HFF-Myc (cell line): ENCODE measurements around the gene C10orf67.

Experiments used
- DNase-seq: peaks from one replicate; pipeline ENCODE4 v3.0.0-alpha.2; 2011; ENCODE audit warnings: low read depth; ENCODE audit errors: extremely low read depth
- H3K4me3 ChIP-seq: replicated peaks from 2 replicates; pipeline ENCODE4 v1.5.1; 2011; ENCODE audit warnings: low read depth, mild to moderate bottlenecking, control low read depth, low read length
- CTCF ChIP-seq: IDR thresholded peaks from 2 replicates; pipeline ENCODE4 v1.5.1; 2012; ENCODE audit warnings: mild to moderate bottlenecking, low read depth, low read length, control low read depth; ENCODE audit errors: missing control alignments

The C10orf67 gene

GRCh38 chr10:23238015-23238414, 106.6 kb downstream of the C10orf67 start:
- no peak for DNase-seq
- H3K4me3 ChIP-seq = no peak overlapping the region
- no peak for TF ChIP-seq CTCF

- no peak overlapping the region for H3K4me3 ChIP-seq
- DNase-seq = no peak
- TF ChIP-seq CTCF = no peak
Measured at GRCh38 chr10:23230582-23230981, 114.0 kb downstream of the C10orf67 start.

DNA sequence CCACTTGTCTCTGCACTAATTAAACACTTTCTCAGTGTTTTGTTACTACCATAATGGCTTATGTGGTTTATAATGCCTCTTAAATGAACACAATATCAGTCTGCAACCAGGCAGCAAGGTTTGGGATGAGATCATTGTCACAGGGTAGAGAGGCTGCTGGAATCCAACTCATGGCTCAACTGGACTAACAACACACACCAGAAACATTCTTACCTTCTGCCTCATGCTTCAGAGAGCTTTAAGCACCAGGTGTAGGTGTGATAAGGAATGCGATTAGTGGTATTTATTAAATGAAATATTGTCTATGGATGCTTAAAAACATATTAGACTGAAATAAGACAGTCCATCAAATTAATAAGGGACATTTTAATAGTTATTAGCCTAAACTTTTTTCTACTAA, 127.1 kb downstream of the C10orf67 start:
- H3K4me3 ChIP-seq = no peak overlapping the region
- TF ChIP-seq CTCF = no peak
- no peak for DNase-seq

GRCh38 chr10:23205972-23206642, 138.5 kb downstream of the C10orf67 start:
- DNase-seq = no peak
- H3K4me3 ChIP-seq = no peak overlapping the region
- TF ChIP-seq CTCF = no peak

DNA sequence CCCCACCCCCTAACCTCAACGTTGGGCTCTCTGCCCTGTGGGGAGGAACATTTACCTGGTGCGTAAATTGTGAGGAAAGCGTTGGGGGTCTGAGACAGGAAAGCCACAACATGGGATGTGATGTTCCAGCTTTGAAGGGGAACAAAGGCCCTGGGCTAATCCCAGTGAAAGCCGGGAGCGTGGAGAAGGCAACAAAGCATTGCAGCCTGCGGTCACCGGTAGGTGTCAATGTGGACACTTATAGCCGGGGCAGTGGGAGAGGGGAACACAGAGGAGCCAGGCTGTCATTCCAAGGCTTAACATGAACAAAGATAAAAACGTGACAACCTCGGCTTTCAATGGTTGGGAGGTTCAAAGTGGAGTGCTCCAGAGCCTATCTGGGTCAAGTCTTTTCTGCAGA, 139.8 kb downstream of the C10orf67 start:
- TF ChIP-seq CTCF = no peak
- no peak for DNase-seq
- H3K4me3 ChIP-seq = no peak overlapping the region

DNA sequence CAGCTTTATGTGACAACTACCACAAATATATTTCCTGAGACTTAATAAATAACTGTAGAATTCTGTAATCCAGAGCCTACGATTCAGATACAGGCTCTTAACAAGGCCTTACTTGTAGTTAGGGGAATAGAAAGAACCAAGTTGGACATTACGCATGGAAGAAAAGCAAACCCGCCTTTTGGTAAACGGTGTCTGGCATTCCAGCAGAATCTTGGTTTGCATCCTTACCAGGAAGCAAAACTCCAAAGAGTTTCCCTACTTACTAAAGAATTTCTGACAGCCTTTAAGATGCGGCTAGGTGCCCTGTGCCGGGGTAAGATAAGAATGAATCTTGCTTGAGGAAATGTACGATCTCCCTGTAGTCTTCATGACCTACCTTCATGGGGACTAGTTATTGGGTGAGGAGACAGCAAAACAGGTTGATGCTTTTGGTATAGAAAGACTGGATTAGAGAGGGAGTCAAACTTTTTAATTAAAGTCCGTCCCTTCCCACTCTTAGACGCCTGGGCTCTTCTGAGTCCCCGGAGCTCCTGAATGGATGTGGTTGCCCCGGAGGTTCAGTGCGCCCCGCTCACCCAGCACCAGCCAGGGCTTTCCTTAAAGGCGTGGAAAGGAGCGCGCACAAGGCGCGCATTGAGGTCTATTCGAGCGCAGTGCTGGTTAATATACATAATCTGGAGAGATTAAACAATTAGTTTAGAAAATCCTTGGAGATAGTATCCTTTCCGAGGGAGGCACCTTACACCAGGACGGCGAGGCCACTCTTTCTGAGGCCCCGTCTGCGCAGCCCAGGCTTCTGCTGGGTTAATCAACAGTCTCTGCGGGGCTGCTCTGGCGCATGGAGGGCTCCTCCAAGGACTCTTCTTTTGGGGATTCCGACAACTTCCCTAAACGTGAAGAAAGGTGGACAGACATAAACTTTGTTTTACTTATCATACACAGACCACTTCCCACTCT, 140.9 kb downstream of the C10orf67 start:
- H3K4me3 ChIP-seq = no peak overlapping the region
- DNase-seq = no peak
- TF ChIP-seq CTCF = no peak
